GM23248 (cell line): ENCODE measurements around the gene SHROOM1. TPM values are rescaled to one million over a fixed set of nuclear protein-coding genes. Genes with fewer than 3 reads are reported as not detected.

Source experiments
- DNase-seq: peaks from one replicate; pipeline ENCODE4 v3.0.0-alpha.2; 2015
- H2AFZ ChIP-seq: fragments of 200-600 bp; sonication (generic); 2 replicates; pipeline ENCODE4 v1.6.1; 2016; ENCODE audit warnings: antibody characterized with exemption
- H3F3A ChIP-seq: fragments of 200-600 bp; sonication (generic); 2 replicates; pipeline ENCODE4 v1.6.1; 2016; ENCODE audit warnings: mild to moderate bottlenecking, antibody characterized with exemption, mixed run types; ENCODE audit not compliant: insufficient read depth
- H3K27ac ChIP-seq: fragments of 200-600 bp; sonication (generic); 2 replicates; pipeline ENCODE4 v1.5.1; 2016; ENCODE audit warnings: mild to moderate bottlenecking
- H3K27me3 ChIP-seq: fragments of 200-600 bp; sonication (generic); replicated peaks from 2 replicates; pipeline ENCODE4 v1.6.1; 2016; ENCODE audit warnings: mild to moderate bottlenecking; ENCODE audit not compliant: insufficient read depth
- H3K36me3 ChIP-seq: fragments of 200-600 bp; sonication (generic); 2 replicates; pipeline ENCODE4 v1.6.1; 2016; ENCODE audit warnings: low read depth, mild to moderate bottlenecking
- H3K4me1 ChIP-seq: fragments of 200-600 bp; sonication (generic); 2 replicates; pipeline ENCODE4 v1.6.1; 2016; ENCODE audit warnings: mild to moderate bottlenecking; ENCODE audit not compliant: insufficient read depth
- H3K4me2 ChIP-seq: fragments of 200-600 bp; sonication (generic); one replicate; pipeline ENCODE4 v1.6.1; 2016; ENCODE audit warnings: mild to moderate bottlenecking; ENCODE audit not compliant: unreplicated experiment
- H3K4me3 ChIP-seq: fragments of 200-600 bp; sonication (generic); 2 replicates; pipeline ENCODE4 v1.5.1; 2016; ENCODE audit warnings: mild to moderate bottlenecking
- H3K79me2 ChIP-seq: fragments of 200-600 bp; sonication (generic); 2 replicates; pipeline ENCODE4 v1.6.1; 2016; ENCODE audit warnings: mild to moderate bottlenecking; ENCODE audit not compliant: insufficient read depth
- H3K9ac ChIP-seq: fragments of 200-600 bp; sonication (generic); 2 replicates; pipeline ENCODE4 v1.6.1; 2016; ENCODE audit warnings: mild to moderate bottlenecking
- H3K9me2 ChIP-seq: fragments of 200-600 bp; sonication (generic); 2 replicates; pipeline ENCODE4 v1.6.1; 2016; ENCODE audit warnings: mixed run types, mild to moderate bottlenecking, moderate library complexity; ENCODE audit not compliant: insufficient read depth
- H3K9me3 ChIP-seq: fragments of 200-600 bp; sonication (generic); one replicate; pipeline ENCODE4 v1.6.1; 2017; ENCODE audit warnings: low read depth
- H4K20me1 ChIP-seq: fragments of 200-600 bp; sonication (generic); 2 replicates; pipeline ENCODE4 v1.6.0; 2016; ENCODE audit not compliant: insufficient read depth
- EZH2 ChIP-seq: fragments of 200-600 bp; sonication (generic); IDR thresholded peaks from 2 replicates; pipeline ENCODE4 v1.6.1; 2018; ENCODE audit warnings: antibody characterized with exemption, mild to moderate bottlenecking; ENCODE audit not compliant: insufficient read depth, poor library complexity, severe bottlenecking
- EZH2phosphoT487 ChIP-seq: fragments of 200-600 bp; sonication (generic); IDR thresholded peaks from 2 replicates; pipeline ENCODE4 v1.6.1; 2018; ENCODE audit warnings: antibody characterized with exemption, moderate library complexity, mild to moderate bottlenecking, low read depth; ENCODE audit not compliant: insufficient read depth
- WGBS, 2 experiments: methylation state at CpG; one replicate each; pipeline ENCODE4 v1.1.6; 2015 to 2017; ENCODE audit warnings: low lambda C conversion rate in 2 of 2, low coverage in 1 of 2; ENCODE audit errors: missing lambda C conversion rate in 2 of 2; 5-methylcytosine and 5-hydroxymethylcytosine counted together
- in situ Hi-C: fragments of 300-500 bp; cut with MboI; formaldehyde crosslinking; loops from 2 replicates; pipeline ENCODE4 v1.15.0; 2020
- polyA plus RNA-seq: library from polyadenylated mRNA; unstranded; fragments of >200 nt; fragmentation: Nextera tagmentation; extraction: Ambion mirVana; gene quantifications from 2 replicates; pipeline ENCODE4 v1.2.1, GENCODE V29; 2016
- total RNA-seq: library from RNA; depleted of rRNA; stranded (reverse); fragments of >200 nt; shearing (Covaris generic); gene quantifications from 2 replicates; pipeline ENCODE4 v1.2.3, GENCODE V29; 2014

The SHROOM1 gene
- total and polyA plus RNA-seq, 2 experiments from 2014 or later: 3.8 to 9.9 TPM

DNA sequence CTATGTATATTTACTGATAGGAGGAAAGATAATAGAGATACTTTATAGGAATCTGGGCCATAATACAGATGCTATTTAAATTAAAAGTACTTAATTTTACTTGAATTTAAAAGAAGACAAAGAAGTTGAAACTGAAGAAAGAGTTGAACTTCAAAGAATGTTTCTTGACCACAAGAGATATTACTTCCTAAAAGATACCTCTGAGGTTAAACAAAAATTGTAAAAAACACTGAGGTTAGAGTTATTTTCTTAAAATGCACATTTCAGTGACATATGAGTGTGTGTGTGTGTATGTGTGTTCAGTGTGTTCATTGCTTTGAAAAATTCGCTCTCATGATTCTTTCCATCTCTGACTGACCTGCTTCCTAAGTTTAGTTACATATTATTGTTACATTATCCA lies 49.9 kb downstream of the SHROOM1 start:
- Histone ChIP-seq H3K9me3 (no peaks in the 10 kb centered on the region), H3K9ac (no peak overlapping the region), H3K27ac (no peak overlapping the region), H3K36me3 (no peaks in the 10 kb centered on the region), H3F3A (no peaks in the 10 kb centered on the region), H3K9me2 (no peaks in the 10 kb centered on the region), H4K20me1 (no peaks in the 10 kb centered on the region), H3K27me3 (no peaks in the 10 kb centered on the region), H3K4me3 (no peak overlapping the region), H3K4me1 (peaks cover 29% of the 10 kb centered on the region), H2AFZ (no peak overlapping the region), H3K4me2 (no peak overlapping the region), H3K79me2 (peaks cover 11% of the 10 kb centered on the region)
- WGBS, 2 experiments: 100% methylated on average over 1 of the region's 1 CpG
- in situ Hi-C loops: no loop called here
- no peak for DNase-seq
- TF ChIP-seq EZH2phosphoT487 (no peak), EZH2 (no peak)

DNA sequence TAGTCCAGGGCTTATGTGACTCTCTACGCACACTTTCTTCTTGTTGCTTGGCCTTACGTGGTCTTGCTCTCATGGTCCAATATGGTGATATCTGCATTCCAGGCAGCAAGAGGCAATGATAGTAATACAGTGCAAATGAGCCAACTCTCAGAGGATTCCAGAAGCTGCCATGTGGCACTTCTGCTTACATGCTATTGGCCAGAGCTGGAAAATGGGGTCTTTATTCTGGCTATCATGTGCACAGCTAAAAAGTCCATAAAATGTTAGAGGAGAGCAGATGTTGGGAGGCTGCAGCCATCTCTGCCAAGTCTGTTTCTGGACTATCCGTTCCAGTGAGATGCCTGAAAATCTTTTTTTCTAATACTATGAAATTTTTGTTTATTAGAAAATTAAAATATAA lies 50.5 kb downstream of the SHROOM1 start:
- Histone ChIP-seq H3K27ac (no peak overlapping the region), H3K79me2 (peaks cover 17% of the 10 kb centered on the region), H4K20me1 (no peaks in the 10 kb centered on the region), H3K4me2 (no peak overlapping the region), H3K4me3 (no peak overlapping the region), H3K4me1 (peaks cover 35% of the 10 kb centered on the region), H3K9me3 (no peaks in the 10 kb centered on the region), H3K36me3 (no peaks in the 10 kb centered on the region), H3K27me3 (no peaks in the 10 kb centered on the region), H2AFZ (no peak overlapping the region), H3F3A (no peaks in the 10 kb centered on the region), H3K9me2 (no peaks in the 10 kb centered on the region), H3K9ac (no peak overlapping the region)
- in situ Hi-C loops: no loop called here
- DNase-seq: no peak
- TF ChIP-seq EZH2phosphoT487 (no peak), EZH2 (no peak)
- WGBS, 2 experiments: 94% methylated on average over 3 of the region's 3 CpGs

DNA sequence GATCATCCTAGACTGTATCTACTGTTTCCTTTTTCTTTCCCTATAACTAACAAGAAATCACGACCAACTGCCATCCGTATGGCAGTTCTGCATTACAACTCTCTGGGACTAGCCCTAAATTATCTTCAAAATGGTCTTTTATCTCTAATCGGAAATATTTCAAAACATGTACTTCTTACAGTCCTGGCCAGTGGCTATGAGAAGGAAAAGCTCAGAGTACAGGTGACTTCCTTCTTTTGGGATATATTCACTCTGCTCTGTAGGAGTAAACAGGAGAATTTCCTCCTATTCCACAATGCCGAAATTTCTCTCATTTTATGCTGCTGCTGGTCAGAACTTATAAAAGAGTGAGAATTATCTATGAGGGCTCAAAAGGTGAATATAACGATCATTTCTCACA lies 51.6 kb downstream of the SHROOM1 start:
- Histone ChIP-seq H3K79me2 (peaks cover 27% of the 10 kb centered on the region), H3K4me1 (peaks cover 44% of the 10 kb centered on the region), H3K4me3 (no peak overlapping the region), H2AFZ (no peak overlapping the region), H3K9me3 (no peaks in the 10 kb centered on the region), H3K9ac (no peak overlapping the region), H3K9me2 (no peaks in the 10 kb centered on the region), H3K36me3 (no peaks in the 10 kb centered on the region), H3F3A (no peaks in the 10 kb centered on the region), H3K27me3 (no peaks in the 10 kb centered on the region), H3K27ac (no peak overlapping the region), H4K20me1 (no peaks in the 10 kb centered on the region), H3K4me2 (no peak overlapping the region)
- in situ Hi-C loops: no loop called here
- DNase-seq: no peak
- TF ChIP-seq EZH2phosphoT487 (no peak), EZH2 (no peak)
- 76 to 81% methylated on average over 5 of the region's 5 CpGs for WGBS, 2 experiments

DNA sequence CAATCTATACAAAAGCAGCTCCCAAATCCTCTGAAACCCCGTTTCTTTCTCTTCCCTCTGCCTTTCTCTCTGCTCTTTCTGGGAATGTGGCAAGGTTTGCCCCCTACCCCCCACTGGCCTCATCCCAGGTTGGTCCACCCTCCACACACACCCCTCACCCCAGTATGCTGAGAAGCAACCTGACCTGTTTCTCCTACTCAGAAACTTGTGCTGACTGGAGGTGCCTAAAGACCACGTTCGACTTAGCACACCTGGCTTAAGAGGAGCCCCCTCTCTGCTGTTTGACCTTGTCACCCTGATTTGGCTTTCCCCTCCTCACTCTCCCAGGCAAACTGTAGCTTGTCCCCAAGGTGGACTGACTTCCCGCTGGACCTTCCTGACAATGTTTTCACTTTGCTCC lies 52.3 kb downstream of the SHROOM1 start:
- Histone ChIP-seq H3K36me3 (no peaks in the 10 kb centered on the region), H3K9me3 (no peaks in the 10 kb centered on the region), H3K4me1 (peaks cover 39% of the 10 kb centered on the region), H4K20me1 (no peaks in the 10 kb centered on the region), H2AFZ (peak overlapping the region; percentile 98), H3K79me2 (peaks cover 34% of the 10 kb centered on the region), H3K9ac (0 out of 2 replicates have a peak overlapping the region, but pooled peaks have one; percentile 77), H3K4me2 (peak overlapping the region; percentile 83), H3K4me3 (peak overlapping the region; percentile 83), H3K27me3 (no peaks in the 10 kb centered on the region), H3K27ac (no peak overlapping the region), H3F3A (no peaks in the 10 kb centered on the region), H3K9me2 (no peaks in the 10 kb centered on the region)
- 73% methylated on average over 4 of the region's 4 CpGs for WGBS, 2 experiments
- TF ChIP-seq EZH2 (no peak), EZH2phosphoT487 (no peak)
- no peak for DNase-seq
- in situ Hi-C loops: no loop called here
